IPS-NIHi7 (cell line): ENCODE measurements around the gene SPSB1.

Experiments used
- DNase-seq: peaks from one replicate; pipeline ENCODE4 v3.0.0; 2012; ENCODE audit warnings: mixed read lengths; ENCODE audit errors: extremely low spot score

SPSB1 gene

GRCh38 chr1:9279172-9279840 is 13.4 kb upstream of the SPSB1 start:
- DNase-seq = no peak

- DNase-seq = peak; percentile 75
Observed at GRCh38 chr1:9280015-9280860, 12.5 kb upstream of the SPSB1 start.

- no peak for DNase-seq
Observed at GRCh38 chr1:9281071-9281827, 11.4 kb upstream of the SPSB1 start.

GRCh38 chr1:9281908-9282695 is 10.6 kb upstream of the SPSB1 start:
- no peak for DNase-seq

- DNase-seq = no peak
Observed at GRCh38 chr1:9282696-9282955, 10.1 kb upstream of the SPSB1 start.

- DNase-seq = no peak
Observed at GRCh38 chr1:9284061-9284460, 8.6 kb upstream of the SPSB1 start.

GRCh38 chr1:9286556-9286955 is 6.1 kb upstream of the SPSB1 start:
- no peak for DNase-seq

- no peak for DNase-seq
Observed at GRCh38 chr1:9289090-9289534, 3.6 kb upstream of the SPSB1 start.

GRCh38 chr1:9289711-9290485 is 2.8 kb upstream of the SPSB1 start:
- no peak for DNase-seq

GRCh38 chr1:9291914-9292360 is 757 bp upstream of the SPSB1 start:
- DNase-seq = no peak

- DNase-seq = no peak
Observed at GRCh38 chr1:9293241-9293532, 493 bp downstream of the SPSB1 start.

- no peak for DNase-seq
Observed at GRCh38 chr1:9293533-9294404, 1.1 kb downstream of the SPSB1 start.

GRCh38 chr1:9294405-9294773 is 1.7 kb downstream of the SPSB1 start:
- no peak for DNase-seq

- no peak for DNase-seq
Observed at GRCh38 chr1:9294910-9295636, 2.4 kb downstream of the SPSB1 start.

GRCh38 chr1:9295884-9296283 is 3.2 kb downstream of the SPSB1 start:
- DNase-seq = no peak

GRCh38 chr1:9296850-9297249 is 4.2 kb downstream of the SPSB1 start:
- DNase-seq = no peak

- DNase-seq = no peak
Observed at GRCh38 chr1:9297831-9298230, 5.1 kb downstream of the SPSB1 start.

- DNase-seq = no peak
Observed at GRCh38 chr1:9298282-9298681, 5.6 kb downstream of the SPSB1 start.
